Measurements from ENCODE around the gene PRF1.

DNA sequence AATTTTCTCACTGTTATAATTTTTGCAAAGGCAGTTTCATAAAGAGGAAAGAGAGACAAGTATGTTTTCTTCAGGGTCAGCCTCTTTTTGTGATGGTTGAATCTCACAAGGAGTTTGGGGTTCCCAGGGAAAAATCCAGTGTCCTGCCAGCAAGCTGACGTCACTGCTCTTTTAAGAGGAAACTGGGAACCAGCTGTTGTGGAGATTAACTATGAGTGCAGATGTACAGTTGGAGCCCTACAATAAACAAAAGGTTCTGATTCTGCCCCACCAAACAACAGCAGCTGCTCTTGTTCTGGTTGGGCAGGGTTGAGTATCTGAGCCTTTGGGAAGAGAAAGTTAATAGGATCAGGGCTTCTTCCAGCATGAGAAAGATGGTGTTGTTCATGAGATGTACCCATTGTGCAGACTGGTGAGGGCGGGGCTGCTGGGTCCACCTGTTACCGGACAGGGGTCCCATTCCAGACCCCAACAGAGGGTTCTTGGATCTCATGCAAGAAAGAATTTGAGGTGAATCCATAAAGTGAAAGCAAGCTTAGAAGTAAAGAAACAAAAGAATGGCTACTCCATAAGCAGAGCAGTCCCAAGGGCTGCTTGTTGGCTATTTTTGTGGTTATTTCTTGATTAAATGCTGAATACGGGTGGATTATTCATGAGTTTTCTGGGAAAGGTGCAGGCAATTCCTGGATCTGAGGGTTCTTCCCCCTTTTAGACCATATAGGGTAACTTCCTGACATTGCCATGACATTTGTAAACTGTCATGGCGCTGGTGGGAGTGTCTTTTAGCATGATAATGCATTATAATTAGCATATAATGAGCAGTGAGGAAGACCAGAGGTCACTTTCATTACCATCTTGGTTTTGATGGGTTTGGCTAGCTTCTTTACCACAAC is 12.5 kb downstream of the PRF1 start:
- TF ChIP-seq, protein P1, sequence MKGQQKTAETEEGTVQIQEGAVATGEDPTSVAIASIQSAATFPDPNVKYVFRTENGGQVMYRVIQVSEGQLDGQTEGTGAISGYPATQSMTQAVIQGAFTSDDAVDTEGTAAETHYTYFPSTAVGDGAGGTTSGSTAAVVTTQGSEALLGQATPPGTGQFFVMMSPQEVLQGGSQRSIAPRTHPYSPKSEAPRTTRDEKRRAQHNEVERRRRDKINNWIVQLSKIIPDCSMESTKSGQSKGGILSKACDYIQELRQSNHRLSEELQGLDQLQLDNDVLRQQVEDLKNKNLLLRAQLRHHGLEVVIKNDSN (IDR thresholded peaks at IDR 0.05): no peak
- no peak for TF ChIP-seq CREB1 (IDR thresholded peaks at IDR 0.05; ENCODE audit: low read depth)
- no peak for TF ChIP-seq CEBPB (IDR thresholded peaks at IDR 0.05)
- no peak for TF ChIP-seq EGR1 (IDR thresholded peaks at IDR 0.05)
